ENCODE measurements around the gene C1orf87.

DNA sequence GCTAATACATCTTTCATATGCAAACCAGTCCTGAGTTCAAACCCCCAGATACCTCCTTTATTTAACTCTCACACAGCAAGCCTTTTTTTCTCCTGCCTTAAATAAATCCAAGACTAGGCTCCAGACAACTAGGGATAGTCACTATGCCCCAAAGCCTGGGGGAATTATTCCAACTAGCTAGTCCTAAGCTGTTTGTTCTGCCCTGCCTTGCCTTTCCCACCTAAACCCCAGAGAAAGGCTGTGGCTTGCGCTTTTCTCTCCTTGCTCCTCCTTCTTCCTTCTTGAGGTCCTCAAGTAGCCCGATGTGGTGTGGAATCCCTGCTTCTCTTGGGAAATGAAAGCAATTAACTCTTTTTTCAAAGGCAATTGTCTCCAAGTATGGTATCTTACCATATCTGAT, 31.8 kb downstream of the C1orf87 start:
- TF ChIP-seq, protein P1, sequence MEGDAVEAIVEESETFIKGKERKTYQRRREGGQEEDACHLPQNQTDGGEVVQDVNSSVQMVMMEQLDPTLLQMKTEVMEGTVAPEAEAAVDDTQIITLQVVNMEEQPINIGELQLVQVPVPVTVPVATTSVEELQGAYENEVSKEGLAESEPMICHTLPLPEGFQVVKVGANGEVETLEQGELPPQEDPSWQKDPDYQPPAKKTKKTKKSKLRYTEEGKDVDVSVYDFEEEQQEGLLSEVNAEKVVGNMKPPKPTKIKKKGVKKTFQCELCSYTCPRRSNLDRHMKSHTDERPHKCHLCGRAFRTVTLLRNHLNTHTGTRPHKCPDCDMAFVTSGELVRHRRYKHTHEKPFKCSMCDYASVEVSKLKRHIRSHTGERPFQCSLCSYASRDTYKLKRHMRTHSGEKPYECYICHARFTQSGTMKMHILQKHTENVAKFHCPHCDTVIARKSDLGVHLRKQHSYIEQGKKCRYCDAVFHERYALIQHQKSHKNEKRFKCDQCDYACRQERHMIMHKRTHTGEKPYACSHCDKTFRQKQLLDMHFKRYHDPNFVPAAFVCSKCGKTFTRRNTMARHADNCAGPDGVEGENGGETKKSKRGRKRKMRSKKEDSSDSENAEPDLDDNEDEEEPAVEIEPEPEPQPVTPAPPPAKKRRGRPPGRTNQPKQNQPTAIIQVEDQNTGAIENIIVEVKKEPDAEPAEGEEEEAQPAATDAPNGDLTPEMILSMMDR (IDR thresholded peaks at IDR 0.05 in 4 of 5, conservative IDR thresholded peaks at IDR 0.05 in 1 of 5): no peak
- no peak for TF ChIP-seq POLR2A (IDR thresholded peaks at IDR 0.05)
